GM18519 (cell line): Measurements from ENCODE around the gene ABTB2.

Source experiments
- ATAC-seq: cut with Tn5 transposase; IDR thresholded peaks from one replicate; pipeline ENCODE4 v1.9.1; 2021; ENCODE audit warnings: mild to moderate bottlenecking, moderate library complexity; ENCODE audit not compliant: unreplicated experiment, low FRiP score

ABTB2 gene

DNA sequence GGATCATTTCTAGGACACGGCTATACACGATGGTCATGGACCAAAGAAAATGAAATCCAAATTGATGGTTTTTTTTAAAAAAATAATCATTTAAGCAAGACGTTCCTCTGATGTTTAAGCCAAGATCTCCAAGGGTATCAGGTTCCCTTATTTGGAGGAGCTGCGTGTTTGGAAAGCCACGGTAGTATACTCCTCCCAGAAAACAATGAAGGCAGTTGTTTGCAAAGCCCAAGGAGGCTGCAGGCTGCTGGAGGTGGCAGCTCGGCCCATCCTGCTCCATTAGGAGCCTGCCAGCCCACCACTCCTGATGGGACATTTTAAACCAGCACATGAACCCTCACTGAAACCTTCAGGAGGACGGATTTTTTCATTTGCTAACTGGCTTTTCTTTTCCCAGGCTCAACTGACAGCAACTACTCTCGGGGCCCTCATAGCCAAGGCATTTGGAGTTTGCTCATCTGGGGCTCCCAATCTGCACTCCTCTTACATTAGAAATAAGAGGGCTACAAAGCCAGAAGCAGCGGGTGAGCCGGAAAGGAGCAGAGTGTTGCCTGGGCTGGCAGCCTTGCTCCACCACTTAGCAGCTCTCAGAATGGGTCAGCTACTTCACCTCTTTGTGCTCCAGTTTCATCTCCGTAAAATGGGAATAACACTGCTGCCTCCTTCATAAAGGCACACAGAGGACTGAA lies 58.4 kb downstream of the ABTB2 start:
- no peak for ATAC-seq

DNA sequence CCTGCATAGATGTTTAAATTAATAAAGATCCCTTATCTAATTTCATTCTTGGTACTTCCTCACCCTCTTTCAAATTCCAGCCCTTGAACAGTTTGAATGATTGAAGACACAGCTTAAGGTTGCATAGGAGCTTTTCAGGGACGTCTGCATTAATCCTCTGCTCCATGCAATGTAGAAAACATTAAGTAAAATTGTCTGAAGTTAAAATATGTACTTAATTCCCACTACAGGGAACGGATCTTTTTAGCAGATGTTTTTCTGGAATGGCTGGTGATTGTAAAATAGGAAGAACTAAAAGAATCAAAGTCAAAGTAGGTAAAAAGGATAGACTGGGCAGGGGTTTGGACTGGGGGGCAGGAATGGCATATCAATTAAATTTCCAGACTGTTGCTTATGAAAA lies 58.9 kb downstream of the ABTB2 start:
- ATAC-seq = no peak

DNA sequence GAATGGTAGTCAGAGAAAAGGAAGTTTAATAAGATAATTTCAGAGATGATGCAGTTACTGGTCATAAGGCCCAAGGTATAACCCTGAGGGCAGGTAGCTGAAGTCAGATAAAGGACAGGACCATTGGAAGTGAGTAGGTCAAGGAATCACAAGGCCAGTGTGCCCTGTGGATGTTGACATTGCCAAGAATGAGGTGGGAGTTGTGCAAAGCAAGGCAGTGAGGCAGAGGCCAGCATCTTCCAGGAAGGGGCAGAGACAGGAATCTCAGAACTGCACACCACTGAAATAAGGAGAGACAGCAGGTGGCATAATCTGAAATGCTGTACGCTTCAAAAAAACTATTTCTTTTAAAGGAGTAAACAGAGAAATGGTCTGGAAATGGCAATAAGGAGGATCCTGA lies 61.4 kb downstream of the ABTB2 start:
- ATAC-seq = no peak

DNA sequence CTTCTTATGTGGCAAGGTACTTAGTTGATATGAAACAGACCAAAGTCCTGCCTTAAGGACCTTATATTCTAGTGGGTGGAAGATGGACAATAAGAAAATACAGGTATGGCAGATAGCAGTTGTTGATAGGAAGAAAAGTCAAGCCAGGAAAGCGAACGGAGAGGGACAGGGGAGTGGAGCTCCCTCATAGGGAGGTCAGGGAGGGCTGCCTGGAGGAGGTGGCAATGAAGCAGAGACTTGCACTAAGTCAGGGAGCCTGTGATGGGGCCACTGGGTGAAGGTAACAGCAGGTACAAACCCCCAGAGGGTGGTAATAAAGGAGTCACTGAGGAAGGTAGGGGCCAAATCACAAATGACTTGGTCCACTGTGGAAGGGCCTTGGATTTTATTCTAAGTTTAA lies 65.3 kb downstream of the ABTB2 start:
- ATAC-seq = no peak

DNA sequence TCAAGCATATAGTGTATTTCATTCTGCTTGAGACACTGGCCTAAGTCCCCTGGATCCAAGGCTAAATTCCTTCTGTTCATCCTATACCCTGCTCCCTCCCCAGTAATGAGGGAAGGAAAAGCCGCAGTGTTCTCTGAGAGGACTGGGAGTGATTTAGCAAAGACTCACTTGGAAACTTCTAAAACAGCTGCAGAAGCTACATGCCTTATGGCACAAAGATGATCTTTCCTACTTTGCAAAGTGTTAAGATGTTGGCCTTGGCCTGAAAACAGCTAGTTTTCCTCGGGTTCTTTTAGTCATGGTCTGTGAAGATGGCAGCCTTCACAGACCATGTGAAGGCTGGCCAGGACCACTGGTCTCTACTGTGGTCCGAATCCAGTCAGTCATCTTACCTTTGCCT lies 65.7 kb downstream of the ABTB2 start:
- ATAC-seq = no peak

DNA sequence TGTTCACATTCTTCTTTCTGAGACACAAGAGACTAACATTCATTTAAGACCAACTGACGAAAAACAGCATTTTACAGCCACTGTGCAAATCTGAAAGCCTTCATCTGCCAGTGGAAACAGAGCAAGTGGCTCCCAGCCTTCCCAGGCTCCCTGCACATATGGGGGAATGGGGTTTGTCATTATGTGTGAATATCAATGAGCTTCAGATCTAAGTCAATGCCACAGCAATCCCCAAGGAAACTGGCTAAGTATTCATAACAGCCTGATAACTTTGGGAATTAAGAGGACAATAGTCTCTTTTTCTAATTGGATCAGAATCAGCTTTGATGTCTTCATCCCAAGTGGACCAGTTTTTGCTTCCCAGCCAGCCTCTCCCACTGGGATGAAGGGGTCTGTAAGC lies 66.9 kb downstream of the ABTB2 start:
- no peak for ATAC-seq

DNA sequence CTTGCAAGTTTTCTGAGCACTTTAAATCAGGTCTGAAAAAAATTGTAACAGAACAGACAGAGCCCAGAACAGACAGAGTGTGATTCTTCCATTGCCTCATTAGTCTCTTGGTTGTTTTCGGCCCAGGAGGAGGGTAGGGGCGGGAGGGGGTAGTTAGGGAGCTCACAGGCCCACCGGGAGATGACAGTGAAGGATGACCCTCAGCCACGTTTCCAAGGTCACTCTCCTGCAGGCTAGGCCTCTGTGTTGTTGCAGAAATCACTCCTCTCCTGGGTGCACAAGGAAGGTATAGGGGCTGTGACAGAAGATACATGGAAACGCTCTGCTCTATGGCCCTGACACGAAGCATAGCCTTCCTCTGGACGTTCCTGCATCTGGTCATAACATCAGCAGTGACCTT lies 69.3 kb downstream of the ABTB2 start:
- ATAC-seq = no peak

DNA sequence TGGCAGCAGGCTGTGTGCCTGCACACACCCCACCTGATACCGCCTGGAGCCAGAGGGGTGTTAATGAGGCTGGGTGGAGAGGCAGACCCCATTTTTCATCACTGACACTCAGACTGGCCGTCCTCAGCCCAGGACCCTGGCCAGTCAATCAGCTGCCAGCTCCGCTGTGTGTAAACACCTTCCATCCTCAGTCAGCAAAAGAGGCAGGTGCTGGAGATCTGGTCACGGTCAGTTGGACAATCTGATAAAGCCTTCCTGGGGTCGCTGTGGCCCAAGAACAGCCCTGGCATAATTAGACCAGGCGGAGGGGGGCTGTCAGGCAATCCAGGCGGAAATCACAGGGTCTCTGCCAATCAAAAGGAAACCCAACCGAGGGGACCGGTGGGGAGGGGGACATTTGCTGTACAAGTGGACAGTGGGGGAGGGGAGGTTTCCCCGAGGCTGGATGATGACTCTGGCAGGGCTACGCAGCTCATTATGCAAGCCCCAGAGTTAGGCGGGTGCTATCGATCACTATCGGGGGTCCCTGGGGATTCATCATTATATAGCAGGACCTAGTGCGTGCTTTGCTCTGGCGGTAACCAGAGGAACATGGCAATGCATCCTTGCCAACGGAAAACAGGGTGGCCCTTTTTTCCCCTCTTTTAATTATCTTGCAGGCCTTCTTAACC lies 72.9 kb downstream of the ABTB2 start:
- ATAC-seq = no peak

DNA sequence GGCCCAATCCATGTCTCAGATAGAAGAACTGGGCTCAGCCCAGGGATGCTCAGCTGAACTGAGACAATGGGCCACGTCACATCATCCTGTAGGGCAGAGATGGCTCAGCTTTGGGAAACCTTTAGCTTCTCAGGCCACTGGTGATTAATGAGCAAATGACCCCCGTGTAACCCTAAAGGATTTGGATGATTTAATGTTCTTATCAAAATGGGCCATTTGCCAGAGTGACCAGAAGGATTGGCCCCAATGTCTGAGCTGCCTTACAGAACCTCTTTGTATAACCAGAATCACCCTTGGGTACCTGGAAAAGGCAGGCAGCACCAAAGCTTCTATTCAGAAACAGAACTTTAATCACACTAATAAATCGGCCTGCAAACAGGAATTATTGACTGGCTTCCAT lies 73.7 kb downstream of the ABTB2 start:
- ATAC-seq = no peak

DNA sequence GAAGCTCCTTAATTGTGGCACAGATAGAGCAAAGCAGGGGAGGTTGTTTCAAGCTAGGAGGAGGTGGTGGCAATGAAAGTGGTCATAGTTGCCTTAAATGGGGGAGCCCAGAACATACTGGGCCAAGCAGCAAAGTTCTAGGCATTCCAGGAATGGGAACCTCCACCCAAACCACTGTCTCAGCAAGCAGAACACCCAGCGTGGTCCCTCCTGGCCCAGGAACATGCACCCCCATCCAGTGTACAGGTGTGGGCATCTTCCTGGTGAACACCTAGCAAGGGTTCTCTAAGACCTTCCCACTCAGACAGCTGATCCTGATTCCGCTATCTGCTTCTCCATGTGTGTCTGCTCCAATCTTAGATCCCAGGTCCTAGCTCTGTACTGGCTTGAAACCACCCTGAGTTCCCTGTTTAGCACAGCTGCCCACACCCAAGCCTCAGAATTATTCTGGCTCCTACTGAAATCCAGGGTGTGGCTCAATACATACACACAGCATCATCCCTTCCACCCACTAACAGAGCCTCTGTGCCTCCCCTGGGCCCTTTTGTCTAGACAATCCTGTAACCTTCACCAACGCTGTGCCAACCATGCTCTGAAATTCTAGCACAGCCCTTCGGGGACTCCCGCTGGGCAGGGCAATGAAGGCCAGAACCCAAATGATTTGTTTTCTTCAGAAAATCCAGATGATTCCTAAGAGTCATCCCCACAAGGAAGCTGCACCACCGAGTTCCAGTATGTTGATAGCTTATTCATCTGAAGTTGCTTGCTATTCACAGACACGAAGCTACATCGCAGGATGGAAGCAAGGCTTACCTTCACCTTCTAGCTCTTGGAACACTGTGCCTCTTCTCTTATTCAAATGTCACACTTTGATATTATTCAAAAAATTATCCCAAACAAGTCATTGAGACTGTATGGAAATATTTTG lies 76.6 kb downstream of the ABTB2 start:
- no peak for ATAC-seq

DNA sequence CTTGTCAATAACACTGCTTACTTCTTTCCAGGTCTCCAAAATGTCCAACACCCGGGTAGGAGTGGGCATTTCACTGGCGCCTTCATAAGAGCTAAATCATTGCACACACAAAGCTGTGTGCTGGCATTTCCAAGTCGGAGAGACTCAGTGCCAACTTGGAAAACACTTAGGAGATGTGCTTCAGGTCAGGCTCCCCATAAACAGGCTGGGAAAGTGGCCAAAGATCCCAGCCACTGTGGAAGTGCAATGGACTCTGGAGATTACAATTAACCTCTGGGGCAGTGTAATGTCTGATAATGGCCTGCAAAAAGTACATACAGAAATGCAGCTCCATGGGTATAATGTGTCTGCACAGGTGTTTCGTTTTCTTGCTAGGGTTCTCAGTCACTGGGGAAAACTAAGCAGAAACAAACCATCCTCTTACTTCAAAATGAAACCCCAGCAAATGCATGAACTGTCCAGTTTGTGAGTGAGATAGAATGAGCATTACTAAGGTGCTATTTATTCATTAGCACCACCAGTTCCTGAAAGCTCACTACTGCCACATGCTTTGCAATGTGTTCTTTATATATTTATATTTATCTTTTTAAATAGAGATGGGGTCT lies 79.0 kb downstream of the ABTB2 start:
- ATAC-seq = no peak

DNA sequence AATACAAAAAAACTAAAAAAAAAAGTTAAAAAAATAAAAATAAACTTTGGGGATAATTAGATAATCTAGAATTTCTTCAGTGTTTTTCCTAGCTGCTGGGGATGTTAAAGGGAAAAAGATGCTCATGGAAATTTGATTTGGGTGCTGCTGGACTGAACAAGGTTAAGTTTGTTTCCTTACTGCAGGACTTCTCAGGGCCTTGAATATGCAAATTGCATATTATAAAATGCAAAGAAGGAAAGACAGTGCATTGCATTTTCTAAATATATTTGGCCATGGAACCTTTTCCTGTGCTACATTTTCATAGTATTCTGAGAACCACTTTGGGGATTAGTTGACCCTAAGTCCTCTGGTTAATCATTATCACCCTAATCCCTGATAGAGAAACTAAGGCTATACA lies 79.6 kb downstream of the ABTB2 start:
- no peak for ATAC-seq

DNA sequence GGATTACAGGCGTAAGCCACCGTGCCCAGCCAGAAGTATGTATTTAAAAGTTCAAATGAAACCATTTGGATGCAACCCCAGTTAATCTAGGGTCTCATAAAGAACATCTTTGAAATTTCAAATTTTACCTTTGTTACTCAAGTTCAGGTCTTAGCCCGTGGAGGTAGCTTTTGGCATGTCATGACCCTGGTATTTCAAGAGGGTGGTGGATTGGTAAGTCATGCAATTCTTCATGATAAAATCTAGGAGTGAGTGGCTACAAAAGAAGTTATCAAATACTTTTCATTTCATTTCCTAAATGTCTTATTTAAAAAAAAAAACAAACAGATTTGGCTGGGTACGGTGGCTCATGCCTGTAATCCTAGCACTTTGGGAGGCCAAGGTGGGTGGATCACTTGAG lies 80.6 kb downstream of the ABTB2 start:
- ATAC-seq = no peak

DNA sequence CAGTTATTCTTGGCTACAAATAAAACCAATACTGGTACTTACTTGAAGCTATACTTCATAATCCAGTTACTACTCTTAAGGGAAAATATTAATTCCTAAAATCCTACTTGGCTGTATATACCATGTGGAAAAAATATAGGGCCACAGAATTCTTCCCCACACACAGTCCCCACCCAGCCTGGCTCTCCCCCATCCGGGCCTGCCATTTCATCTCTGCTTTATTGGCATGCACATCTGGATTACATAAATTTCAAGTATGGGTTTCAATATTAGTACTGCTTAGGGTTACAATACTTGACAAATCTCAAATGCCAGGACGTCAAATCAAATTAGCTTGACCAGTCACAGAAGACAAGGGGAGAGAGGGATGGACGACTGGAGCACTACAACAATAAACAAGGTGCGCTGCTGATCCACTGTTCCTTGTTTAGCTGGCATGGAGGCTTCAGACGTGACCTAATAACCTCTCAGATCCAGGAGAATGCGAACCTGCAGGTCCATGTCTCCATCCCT lies 81.4 kb downstream of the ABTB2 start:
- ATAC-seq = no peak

DNA sequence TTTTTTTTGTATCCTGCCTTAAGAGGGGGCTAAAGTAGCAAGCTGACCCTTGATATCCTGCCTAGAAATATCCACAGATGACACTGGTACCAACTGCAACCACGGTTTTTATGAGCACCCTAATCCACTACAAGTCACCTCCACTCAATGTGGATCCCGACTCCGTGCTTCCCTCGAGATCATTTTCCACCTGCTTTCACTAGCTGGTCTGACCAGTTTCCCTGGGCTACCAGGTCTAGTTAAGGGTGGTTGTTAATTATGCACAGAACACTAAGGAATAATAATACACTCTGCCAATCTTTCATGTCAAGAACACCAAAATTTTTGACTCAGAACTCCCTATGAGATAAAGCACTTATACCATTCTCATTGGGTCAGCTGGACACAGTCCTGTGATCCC lies 82.3 kb downstream of the ABTB2 start:
- ATAC-seq = no peak

DNA sequence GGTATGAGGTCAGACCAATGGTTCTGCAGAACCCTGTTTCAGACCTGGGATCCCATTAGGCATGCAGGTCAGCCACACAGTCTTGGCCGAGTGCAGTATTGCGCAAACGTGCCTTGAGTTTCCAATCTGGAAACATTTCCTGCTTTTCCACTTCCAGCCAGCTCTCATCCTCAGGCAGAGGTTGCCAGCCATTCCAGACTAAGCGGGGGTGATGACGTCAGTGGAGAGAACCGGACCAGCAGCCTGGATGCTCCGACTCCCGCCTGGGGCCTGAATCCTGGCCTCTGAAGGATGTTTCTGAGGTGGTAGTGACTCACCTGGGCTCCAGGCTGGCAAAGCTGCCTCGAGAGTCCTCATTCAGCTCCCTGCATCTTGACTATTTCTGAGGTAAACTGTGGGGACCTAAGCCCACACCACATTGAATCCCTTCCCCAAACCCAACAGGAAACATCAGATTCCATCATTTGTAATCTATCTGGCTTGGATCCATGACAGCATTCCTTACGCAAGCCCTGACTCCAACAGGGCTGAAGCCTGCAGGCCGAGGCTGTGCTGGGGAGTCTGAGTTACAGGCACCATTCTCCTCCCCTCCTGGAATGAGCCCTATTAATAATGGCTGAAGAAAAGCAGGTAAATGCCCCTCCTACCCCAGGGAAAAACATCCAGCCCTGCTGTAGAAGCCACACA lies 83.0 kb downstream of the ABTB2 start:
- no peak for ATAC-seq

DNA sequence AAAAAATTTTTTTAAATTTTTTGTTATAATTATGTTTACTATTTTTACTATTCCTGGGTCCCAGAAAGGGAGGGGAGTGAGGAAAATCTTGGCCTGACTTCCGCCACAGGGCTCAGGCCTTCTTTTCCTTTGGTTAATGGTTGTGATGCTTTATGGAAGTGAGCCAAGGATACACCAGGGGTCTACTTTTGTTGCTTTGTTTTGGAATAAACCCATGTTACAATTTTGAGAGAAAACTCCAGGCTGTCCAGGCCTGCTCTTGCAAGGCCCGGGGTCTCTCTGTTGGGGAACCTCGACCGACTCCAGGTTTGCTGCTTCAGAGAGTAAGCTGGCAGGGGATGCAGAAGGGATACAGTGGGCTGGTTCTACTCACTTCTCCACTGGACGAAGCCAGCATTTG lies 84.7 kb downstream of the ABTB2 start:
- no peak for ATAC-seq

DNA sequence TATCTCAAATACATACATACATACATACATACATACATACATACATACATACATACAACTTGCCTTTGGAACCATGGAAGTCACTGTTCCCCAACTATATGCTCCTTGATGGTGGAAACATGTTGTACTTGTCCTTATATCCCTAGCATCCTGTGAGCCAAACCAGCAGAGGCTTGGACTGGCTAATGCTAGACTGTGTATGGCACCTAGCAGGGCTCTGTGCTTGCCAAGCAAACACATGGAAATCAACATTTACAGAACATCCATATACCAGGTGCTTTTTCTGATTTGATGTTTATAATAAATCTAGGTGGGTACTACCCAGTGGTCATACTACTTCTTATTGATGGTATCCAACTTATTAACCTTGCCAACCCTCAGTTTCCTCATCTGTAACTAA lies 86.1 kb downstream of the ABTB2 start:
- no peak for ATAC-seq

DNA sequence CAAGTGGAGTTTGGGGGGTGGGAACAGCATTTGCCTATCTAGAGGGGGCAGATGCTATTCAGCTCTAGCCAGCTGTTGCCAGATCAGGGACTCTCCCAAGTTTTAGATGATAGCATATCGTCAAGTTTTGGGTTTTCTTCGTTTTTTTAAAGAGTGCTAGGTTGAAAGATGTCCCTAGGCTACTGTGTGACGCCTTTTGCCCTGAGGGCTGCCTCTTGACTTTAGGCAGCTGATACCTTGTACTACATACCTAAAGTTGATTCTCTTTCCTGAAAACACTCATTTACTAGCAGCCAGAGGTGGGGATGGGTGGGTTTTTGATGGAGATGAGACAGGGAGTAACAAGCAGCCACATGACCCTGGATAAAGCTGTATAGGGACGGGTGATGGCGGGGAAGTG lies 87.1 kb downstream of the ABTB2 start:
- no peak for ATAC-seq

DNA sequence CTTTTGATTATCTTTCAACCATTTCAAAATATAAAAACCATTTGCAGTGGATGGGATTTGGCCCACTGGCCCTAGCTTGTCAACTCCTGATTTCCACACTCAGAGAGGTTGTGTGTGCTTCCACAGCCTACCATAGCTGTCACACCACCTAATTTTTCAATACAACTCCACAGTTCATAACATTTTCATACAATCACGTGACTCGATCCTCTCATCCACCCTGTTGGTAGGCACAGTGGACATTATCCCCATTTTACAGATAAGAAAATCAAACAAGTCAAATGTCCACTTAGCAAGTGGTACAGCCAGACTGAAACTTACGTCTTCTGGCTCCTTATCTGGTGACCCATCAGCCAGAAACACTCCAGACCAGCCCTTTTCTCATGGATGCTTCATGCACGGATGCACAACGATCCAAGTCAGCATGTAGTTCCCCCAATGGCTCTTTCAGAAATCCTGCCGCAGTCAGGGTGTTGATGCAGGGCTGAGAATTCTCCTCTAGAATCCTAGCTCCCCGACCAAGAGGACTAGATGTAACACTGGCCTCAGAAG lies 88.0 kb downstream of the ABTB2 start:
- ATAC-seq = no peak
